Measurements from ENCODE around the gene ALDH3A1. TPM values are rescaled to one million over a fixed set of nuclear protein-coding genes. Genes with fewer than 3 reads are reported as not detected.

The ALDH3A1 gene
- total RNA-seq, 2 experiments from 2014 or later, result not detected

- ATAC-seq (no peak), DNase-seq (no peak)
- H3K4me3 Mint-ChIP-seq, result no peak overlapping the region
- POLR2A ChIA-PET, result no interaction called here
- no peak overlapping the region for H3K27ac Mint-ChIP-seq
- CTCF ChIA-PET, result interaction anchor here (1.8 to 2.2 kb wide), 2 partner anchors 10 to 12 kb away, joined by 6 to 8 read pairs; no protein-coding TSS in a partner anchor
- no peaks in the 10 kb centered on the region for H3K4me1 Mint-ChIP-seq (ENCODE audit: low read depth)
- no peaks in the 10 kb centered on the region for H3K36me3 Mint-ChIP-seq (ENCODE audit: low read depth)
- H3K27me3 Mint-ChIP-seq (ENCODE audit: low read depth), result peaks cover 7% of the 10 kb centered on the region
- H3K9me3 Mint-ChIP-seq (ENCODE audit: insufficient read depth), result no peaks in the 10 kb centered on the region
Measured at GRCh38 chr17:19756546-19756945, 8.4 kb upstream of the ALDH3A1 start.

GRCh38 chr17:19755821-19756510 lies 7.9 kb upstream of the ALDH3A1 start:
- CTCF ChIA-PET, result interaction anchor here (1.4 to 2.2 kb wide), 3 partner anchors 8 to 11 kb away, joined by 3 to 8 read pairs (median 6); no protein-coding TSS in a partner anchor
- Mint-ChIP-seq H3K4me3 (no peak overlapping the region), H3K27me3 (ENCODE audit: low read depth) (peaks cover 7% of the 10 kb centered on the region), H3K27ac (no peak overlapping the region), H3K4me1 (ENCODE audit: low read depth) (no peaks in the 10 kb centered on the region), H3K9me3 (ENCODE audit: insufficient read depth) (no peaks in the 10 kb centered on the region), H3K36me3 (ENCODE audit: low read depth) (no peaks in the 10 kb centered on the region)
- ATAC-seq (no peak), DNase-seq (no peak)
- POLR2A ChIA-PET, result no interaction called here

GRCh38 chr17:19755392-19755791 lies 7.3 kb upstream of the ALDH3A1 start:
- DNase-seq, result no peak
- H3K27me3 Mint-ChIP-seq (ENCODE audit: low read depth), result peaks cover 7% of the 10 kb centered on the region
- no peaks in the 10 kb centered on the region for H3K4me1 Mint-ChIP-seq (ENCODE audit: low read depth)
- ATAC-seq, result no peak
- POLR2A ChIA-PET, result no interaction called here
- no peaks in the 10 kb centered on the region for H3K36me3 Mint-ChIP-seq (ENCODE audit: low read depth)
- H3K9me3 Mint-ChIP-seq (ENCODE audit: insufficient read depth), result no peaks in the 10 kb centered on the region
- CTCF ChIA-PET, result interaction anchor here (1.3 to 2.2 kb wide), 3 partner anchors 9 to 11 kb away, joined by 3 to 8 read pairs (median 4); no protein-coding TSS in a partner anchor
- no peak overlapping the region for H3K27ac Mint-ChIP-seq
- no peak overlapping the region for H3K4me3 Mint-ChIP-seq

- Mint-ChIP-seq H3K4me3 (no peak overlapping the region), H3K36me3 (ENCODE audit: low read depth) (no peaks in the 10 kb centered on the region), H3K4me1 (ENCODE audit: low read depth) (no peaks in the 10 kb centered on the region), H3K27me3 (ENCODE audit: low read depth) (peaks cover 10% of the 10 kb centered on the region), H3K9me3 (ENCODE audit: insufficient read depth) (no peaks in the 10 kb centered on the region), H3K27ac (no peak overlapping the region)
- no peak for ATAC-seq
- ChIA-PET POLR2A (no interaction called here), CTCF (interaction anchor here (1.1 to 1.6 kb wide), 3 partner anchors 9 to 13 kb away, joined by 4 to 6 read pairs (median 6); no protein-coding TSS in a partner anchor)
- DNase-seq, result no peak
Measured at GRCh38 chr17:19753661-19754463, 5.8 kb upstream of the ALDH3A1 start.

- no peaks in the 10 kb centered on the region for H3K36me3 Mint-ChIP-seq (ENCODE audit: low read depth)
- H3K27me3 Mint-ChIP-seq (ENCODE audit: low read depth), result peaks cover 10% of the 10 kb centered on the region
- ChIA-PET POLR2A (no interaction called here), CTCF (interaction anchor here (1.1 to 1.6 kb wide), 3 partner anchors 8 to 13 kb away, joined by 3 to 6 read pairs (median 6); no protein-coding TSS in a partner anchor)
- no peak overlapping the region for H3K27ac Mint-ChIP-seq
- ATAC-seq, result peak; percentile 39
- DNase-seq, result no peak
- no peak overlapping the region for H3K4me3 Mint-ChIP-seq
- no peaks in the 10 kb centered on the region for H3K9me3 Mint-ChIP-seq (ENCODE audit: insufficient read depth)
- no peaks in the 10 kb centered on the region for H3K4me1 Mint-ChIP-seq (ENCODE audit: low read depth)
Measured at GRCh38 chr17:19753051-19753509, 5.0 kb upstream of the ALDH3A1 start.

GRCh38 chr17:19752216-19753050 lies 4.3 kb upstream of the ALDH3A1 start:
- Mint-ChIP-seq H3K4me1 (ENCODE audit: low read depth) (no peaks in the 10 kb centered on the region), H3K27me3 (ENCODE audit: low read depth) (peaks cover 10% of the 10 kb centered on the region), H3K9me3 (ENCODE audit: insufficient read depth) (no peaks in the 10 kb centered on the region), H3K27ac (no peak overlapping the region), H3K36me3 (ENCODE audit: low read depth) (no peaks in the 10 kb centered on the region), H3K4me3 (no peak overlapping the region)
- ChIA-PET POLR2A (no interaction called here), CTCF (interaction anchor here (1.2 to 1.6 kb wide), 3 partner anchors 9 to 14 kb away, joined by 3 to 6 read pairs (median 3); no protein-coding TSS in a partner anchor)
- no peak for ATAC-seq
- DNase-seq, result no peak

- H3K27ac Mint-ChIP-seq, result no peak overlapping the region
- H3K27me3 Mint-ChIP-seq (ENCODE audit: low read depth), result peaks cover 10% of the 10 kb centered on the region
- DNase-seq, result no peak
- H3K36me3 Mint-ChIP-seq (ENCODE audit: low read depth), result no peaks in the 10 kb centered on the region
- ATAC-seq, result no peak
- ChIA-PET CTCF (no interaction called here), POLR2A (no interaction called here)
- H3K9me3 Mint-ChIP-seq (ENCODE audit: insufficient read depth), result no peaks in the 10 kb centered on the region
- H3K4me1 Mint-ChIP-seq (ENCODE audit: low read depth), result no peaks in the 10 kb centered on the region
- no peak overlapping the region for H3K4me3 Mint-ChIP-seq
Measured at GRCh38 chr17:19750835-19751234, 2.7 kb upstream of the ALDH3A1 start.

- POLR2A ChIA-PET, result no interaction called here
- Mint-ChIP-seq H3K4me3 (no peak overlapping the region), H3K36me3 (ENCODE audit: low read depth) (no peaks in the 10 kb centered on the region), H3K4me1 (ENCODE audit: low read depth) (peaks cover 3% of the 10 kb centered on the region), H3K27me3 (ENCODE audit: low read depth) (peaks cover 10% of the 10 kb centered on the region), H3K9me3 (ENCODE audit: insufficient read depth) (no peaks in the 10 kb centered on the region), H3K27ac (no peak overlapping the region)
- CTCF ChIA-PET, result no interaction called here
- ATAC-seq (no peak), DNase-seq (no peak)
Measured at GRCh38 chr17:19750020-19750572, 2.0 kb upstream of the ALDH3A1 start.

GRCh38 chr17:19748807-19749193 lies 702 bp upstream of the ALDH3A1 start:
- ATAC-seq, result no peak
- POLR2A ChIA-PET, result no interaction called here
- CTCF ChIA-PET, result no interaction called here

GRCh38 chr17:19747159-19747719 lies 859 bp downstream of the ALDH3A1 start:
- H3K4me1 Mint-ChIP-seq (ENCODE audit: low read depth), result peaks cover 8% of the 10 kb centered on the region
- POLR2A ChIA-PET, result interaction anchor here (0.6 kb wide), 1 partner anchor 406 kb away, joined by 3 read pairs; no protein-coding TSS in a partner anchor
- no peaks in the 10 kb centered on the region for H3K9me3 Mint-ChIP-seq (ENCODE audit: insufficient read depth)
- H3K36me3 Mint-ChIP-seq (ENCODE audit: low read depth), result no peaks in the 10 kb centered on the region
- DNase-seq (no peak), ATAC-seq (no peak)
- peaks cover 5% of the 10 kb centered on the region for H3K27me3 Mint-ChIP-seq (ENCODE audit: low read depth)
- H3K4me3 Mint-ChIP-seq, result no peak overlapping the region
- H3K27ac Mint-ChIP-seq, result no peak overlapping the region
- CTCF ChIA-PET, result no interaction called here

More at GRCh38 chr17:19748807-19749193, 702 bp upstream of the ALDH3A1 start:
- no peak overlapping the region for H3K4me3 Mint-ChIP-seq
- H3K9me3 Mint-ChIP-seq (ENCODE audit: insufficient read depth), result no peaks in the 10 kb centered on the region
- no peaks in the 10 kb centered on the region for H3K36me3 Mint-ChIP-seq (ENCODE audit: low read depth)
- peaks cover 9% of the 10 kb centered on the region for H3K27me3 Mint-ChIP-seq (ENCODE audit: low read depth)
- no peak overlapping the region for H3K27ac Mint-ChIP-seq
- H3K4me1 Mint-ChIP-seq (ENCODE audit: low read depth), result peaks cover 8% of the 10 kb centered on the region
- no peak for DNase-seq

- DNase-seq (no peak), ATAC-seq (no peak)
- Mint-ChIP-seq H3K27ac (no peak overlapping the region), H3K27me3 (ENCODE audit: low read depth) (peaks cover 5% of the 10 kb centered on the region), H3K4me1 (ENCODE audit: low read depth) (peaks cover 8% of the 10 kb centered on the region), H3K9me3 (ENCODE audit: insufficient read depth) (no peaks in the 10 kb centered on the region), H3K4me3 (no peak overlapping the region), H3K36me3 (ENCODE audit: low read depth) (no peaks in the 10 kb centered on the region)
- CTCF ChIA-PET, result no interaction called here
- POLR2A ChIA-PET, result no interaction called here
Measured at GRCh38 chr17:19746517-19746916, 1.6 kb downstream of the ALDH3A1 start.

Measured in activated CD8-positive, alpha-beta T cell treated with anti-CD3 and anti-CD28 coated beads, Interleukin-2, amount 10 ng/mL, durations not matched to agents 7 days and 5 days (primary cell).